HepG2 (cell line): Measurements from ENCODE around the gene DBN1. TPM values are rescaled to one million over a fixed set of nuclear protein-coding genes. Genes with fewer than 3 reads are reported as not detected.
A peak's percentile ranks its signal among the peaks of the same experiment; 100 is the strongest.

ENCODE experiments used
- KLF6 ChIP-seq: IDR thresholded peaks from 2 replicates; pipeline ENCODE4 v1.8.0; 2016; ENCODE audit warnings: missing biosample characterization, missing genetic modification reagents
- MBNL3 ChIP-seq: fragments of 250-450 bp; sonication (Bioruptor Pico); conservative IDR thresholded peaks from 2 replicates; pipeline ENCODE4 v1.8.0; 2022; ENCODE audit warnings: mild to moderate bottlenecking, inconsistent platforms
- NR0B2 ChIP-seq: sonication (generic); formaldehyde crosslinking; IDR thresholded peaks from 2 replicates; pipeline ENCODE4 v1.4.0; 2020; ENCODE audit warnings: mild to moderate bottlenecking, missing genetic modification reagents
- RNF2 ChIP-seq: fragments of 450-650 bp; conservative IDR thresholded peaks from 2 replicates; pipeline ENCODE4 v1.6.1; 2016; ENCODE audit warnings: low read depth
- RXRB ChIP-seq: IDR thresholded peaks from 2 replicates; pipeline ENCODE4 v1.6.1; 2016; ENCODE audit warnings: borderline replicate concordance, missing genetic modification reagents, missing compliant biosample characterization
- SMAD3 ChIP-seq: sonication (generic); formaldehyde crosslinking; IDR thresholded peaks from 2 replicates; pipeline ENCODE4 v1.4.0; 2020; ENCODE audit warnings: missing genetic modification reagents
- ZBTB33 ChIP-seq: sonication (generic); formaldehyde crosslinking; IDR thresholded peaks from 2 replicates; pipeline ENCODE4 v1.4.0; 2020; ENCODE audit warnings: missing genetic modification reagents
- ZBTB40 ChIP-seq, 2 experiments: fragments of 450-650 bp in 1 of 2; sonication (generic) in 1 of 2; formaldehyde crosslinking in 1 of 2; IDR thresholded peaks; 2 replicates each; pipeline versions ENCODE4 v1.6.1 to v1.8.0; 2016 to 2022; ENCODE audit warnings: antibody characterized with exemption in 1 of 2, mild to moderate bottlenecking in 1 of 2, missing genetic modification reagents in 1 of 2
- ZNF512B ChIP-seq: sonication (generic); formaldehyde crosslinking; IDR thresholded peaks from 2 replicates; pipeline ENCODE4 v1.5.1; 2020; ENCODE audit warnings: missing genetic modification reagents, mild to moderate bottlenecking, borderline replicate concordance
- ZNF557 ChIP-seq: sonication (generic); formaldehyde crosslinking; IDR thresholded peaks from 2 replicates; pipeline ENCODE4 v1.4.0; 2020; ENCODE audit warnings: missing genetic modification reagents
- polyA plus RNA-seq, 8 experiments: library from polyadenylated mRNA; depleted of rRNA in 3 of 8; stranded (reverse) in 7 of 8; unstranded in 1 of 8; fragments of >200 nt; fragmentation: Illumina TruSeq in 4 of 8; extraction: Trizol in 4 of 8; gene quantifications; 2 replicates each; pipeline versions ENCODE4 v1.2.1 to v1.2.3, GENCODE V29; 2011 to 2016; ENCODE audit warnings: low read depth in 4 of 8, missing spikeins in 1 of 8, mixed read lengths in 1 of 8; ENCODE audit not compliant: insufficient read depth in 1 of 8
- total RNA-seq, 5 experiments: library from RNA; depleted of rRNA; stranded (reverse); fragments of >200 nt; fragmentation: Illumina TruSeq; extraction: Trizol; gene quantifications; 2 replicates each; pipeline ENCODE4 v1.2.3, GENCODE V29; 2016; ENCODE audit warnings: low read depth in 1 of 5

The DBN1 gene
- total and polyA plus RNA-seq, 2 of the 13 experiments (the other 11 are each of a cell fraction or from before 2014, with no cell fraction given), result 27.0 to 37.3 TPM

- TF ChIP-seq ZNF512B (CRISPR knock-in tag) (no peak), ZBTB40 (IDR thresholded peaks at IDR 0.05) (no peak), ZBTB40 (CRISPR knock-in tag; IDR thresholded peaks at IDR 0.05) (0 out of 2 replicates have a peak, but pooled peaks have one; percentile 52), ZBTB33 (peak; percentile 64), RNF2 (0 out of 2 replicates have a peak, but pooled peaks have one; percentile 25), SMAD3 (CRISPR knock-in tag) (no peak), ZNF557 (CRISPR knock-in tag) (0 out of 2 replicates have a peak, but pooled peaks have one; percentile 79), RXRB (CRISPR knock-in tag) (peak; percentile 67), MBNL3 (no peak), KLF6 (CRISPR knock-in tag) (no peak; the same call in 1 of the 2 replicates), NR0B2 (CRISPR knock-in tag) (peak; percentile 29; the same call in 1 of the 2 replicates)
Observed at GRCh38 chr5:177447611-177448243, 25.7 kb downstream of the DBN1 start (continued).
